HEK293 (cell line): Measurements from ENCODE around the gene WNT16.

Source experiments
- CTCF ChIA-PET: fragments of 350-600 bp; formaldehyde crosslinking; extraction: SDS; loops from one replicate; lab custom pipeline; 2021; ENCODE audit warnings: antibody characterized with exemption; lab: Yijun Ruan, JAX
- POLR2A ChIA-PET: fragments of 300-600 bp; formaldehyde crosslinking; extraction: SDS; loops from one replicate; lab custom pipeline; 2020; ENCODE audit warnings: antibody characterized with exemption, inconsistent platforms; lab: Yijun Ruan, JAX
- H3K27ac ChIP-seq: fragments of 200-500 bp; sonication (Bioruptor generic); 2 replicates; pipeline ENCODE4 v1.5.1; 2014; ENCODE audit warnings: low read depth, low read length, control low read depth, inconsistent platforms; ENCODE audit errors: extremely low read depth
- H3K36me3 ChIP-seq, 2 experiments: fragments of 200-500 bp in 1 of 2; sonication (Bioruptor generic) in 1 of 2; 1 replicate in 1 of 2; 2 replicates in 1 of 2; pipeline ENCODE4 v1.5.1; 2014 to 2017; ENCODE audit warnings: inconsistent platforms in 2 of 2, low read length in 2 of 2; ENCODE audit not compliant: control insufficient read depth in 2 of 2, insufficient read depth in 1 of 2
- H3K4me1 ChIP-seq: fragments of 200-500 bp; sonication (Bioruptor generic); 2 replicates; pipeline ENCODE4 v1.5.1; 2014; ENCODE audit warnings: mild to moderate bottlenecking, low read length, inconsistent platforms; ENCODE audit not compliant: control insufficient read depth, insufficient read depth
- H3K4me3 ChIP-seq: 2 replicates; pipeline ENCODE4 v1.5.1; 2011; ENCODE audit warnings: low read depth, mild to moderate bottlenecking, control low read depth, low read length, moderate library complexity
- H3K9me3 ChIP-seq: fragments of 200-500 bp; sonication (Bioruptor generic); 2 replicates; pipeline ENCODE4 v1.5.1; 2014; ENCODE audit warnings: low read depth, low read length, inconsistent platforms; ENCODE audit not compliant: control insufficient read depth, insufficient read depth
- GFI1B ChIP-seq: fragments of 450-650 bp; formaldehyde crosslinking; IDR thresholded peaks from 2 replicates; pipeline ENCODE4 v1.5.1; 2016; ENCODE audit warnings: missing biosample characterization, missing genetic modification characterization
- SCRT1 ChIP-seq: fragments of 450-650 bp; formaldehyde crosslinking; IDR thresholded peaks from 2 replicates; pipeline ENCODE4 v1.5.1; 2016; ENCODE audit warnings: missing biosample characterization, missing genetic modification characterization, borderline replicate concordance
- SP2 ChIP-seq: fragments of 450-650 bp; formaldehyde crosslinking; IDR thresholded peaks from 2 replicates; pipeline ENCODE4 v1.5.1; 2016; ENCODE audit warnings: missing biosample characterization, missing genetic modification characterization
- TCF7L2 ChIP-seq: IDR thresholded peaks from 2 replicates; pipeline ENCODE4 v1.6.1; 2011; ENCODE audit warnings: low read depth, mild to moderate bottlenecking, inconsistent platforms, low read length, moderate library complexity, borderline replicate concordance
- TRIM28 ChIP-seq: IDR thresholded peaks from 2 replicates; pipeline ENCODE4 v1.6.1; 2011; ENCODE audit warnings: low read length, control low read depth, borderline replicate concordance
- WT1 ChIP-seq: fragments of 450-650 bp; formaldehyde crosslinking; IDR thresholded peaks from 2 replicates; pipeline ENCODE4 v1.5.1; 2016; ENCODE audit warnings: missing biosample characterization, missing genetic modification characterization
- ZBTB1 ChIP-seq: fragments of 450-650 bp; formaldehyde crosslinking; IDR thresholded peaks from 2 replicates; pipeline ENCODE4 v1.5.1; 2016; ENCODE audit warnings: missing biosample characterization, missing genetic modification characterization
- ZBTB20 ChIP-seq: fragments of 450-650 bp; formaldehyde crosslinking; IDR thresholded peaks from 2 replicates; pipeline ENCODE4 v1.5.1; 2016; ENCODE audit warnings: missing biosample characterization, missing genetic modification characterization
- ZBTB21 ChIP-seq: fragments of 450-650 bp; formaldehyde crosslinking; IDR thresholded peaks from 2 replicates; pipeline ENCODE4 v1.5.1; 2017; ENCODE audit warnings: missing biosample characterization, missing genetic modification characterization
- ZNF10 ChIP-seq: fragments of 450-650 bp; formaldehyde crosslinking; IDR thresholded peaks from 2 replicates; pipeline ENCODE4 v1.5.1; 2017; ENCODE audit warnings: missing biosample characterization, missing genetic modification characterization
- ZNF114 ChIP-seq: fragments of 450-650 bp; formaldehyde crosslinking; IDR thresholded peaks from 2 replicates; pipeline ENCODE4 v1.5.0; 2017; ENCODE audit warnings: missing biosample characterization, missing genetic modification characterization
- ZNF140 ChIP-seq: fragments of 450-650 bp; formaldehyde crosslinking; IDR thresholded peaks from 2 replicates; pipeline ENCODE4 v1.5.1; 2016; ENCODE audit warnings: missing biosample characterization, missing genetic modification characterization
- ZNF274 ChIP-seq, 2 experiments: fragments of 200-500 bp in 1 of 2; fragments of 450-650 bp in 1 of 2; sonication (Bioruptor generic) in 1 of 2; formaldehyde crosslinking in 1 of 2; IDR thresholded peaks; 2 replicates each; pipeline versions ENCODE4 v1.5.1 to v1.6.1; 2014 to 2016; ENCODE audit warnings: borderline replicate concordance in 1 of 2, inconsistent platforms in 1 of 2, low read length in 1 of 2, missing biosample characterization in 1 of 2, missing genetic modification characterization in 1 of 2
- ZNF335 ChIP-seq: fragments of 450-650 bp; formaldehyde crosslinking; conservative IDR thresholded peaks from 2 replicates; pipeline ENCODE4 v1.5.1; 2016; ENCODE audit warnings: missing biosample characterization, missing genetic modification characterization
- ZNF514 ChIP-seq: fragments of 450-650 bp; formaldehyde crosslinking; IDR thresholded peaks from 2 replicates; pipeline ENCODE4 v1.5.1; 2016; ENCODE audit warnings: missing biosample characterization, missing genetic modification characterization
- ZNF529 ChIP-seq: fragments of 450-650 bp; formaldehyde crosslinking; IDR thresholded peaks from 2 replicates; pipeline ENCODE4 v1.5.1; 2017; ENCODE audit warnings: missing genetic modification characterization, missing biosample characterization; ENCODE audit not compliant: insufficient replicate concordance
- ZNF777 ChIP-seq: fragments of 450-650 bp; formaldehyde crosslinking; IDR thresholded peaks from 2 replicates; pipeline ENCODE4 v1.5.1; 2017; ENCODE audit warnings: missing biosample characterization, missing genetic modification characterization, borderline replicate concordance
- ZXDB ChIP-seq: fragments of 450-650 bp; formaldehyde crosslinking; IDR thresholded peaks from 2 replicates; pipeline ENCODE4 v1.5.1; 2016; ENCODE audit warnings: missing biosample characterization, missing genetic modification characterization
- TF ChIP-seq, protein P1 (sequence below): fragments of 450-650 bp; IDR thresholded peaks from 2 replicates; pipeline ENCODE4 v1.5.1; 2018; ENCODE audit warnings: missing biosample characterization, mild to moderate bottlenecking, missing genetic modification characterization
- TF ChIP-seq, protein P2 (sequence below): fragments of 450-650 bp; formaldehyde crosslinking; IDR thresholded peaks from 2 replicates; pipeline ENCODE4 v1.5.1; 2016; ENCODE audit warnings: missing biosample characterization, missing genetic modification characterization
- TF ChIP-seq, protein P3 (sequence below): fragments of 450-650 bp; formaldehyde crosslinking; IDR thresholded peaks from 2 replicates; pipeline ENCODE4; 2016; ENCODE audit warnings: missing biosample characterization, missing genetic modification characterization

The WNT16 gene

DNA sequence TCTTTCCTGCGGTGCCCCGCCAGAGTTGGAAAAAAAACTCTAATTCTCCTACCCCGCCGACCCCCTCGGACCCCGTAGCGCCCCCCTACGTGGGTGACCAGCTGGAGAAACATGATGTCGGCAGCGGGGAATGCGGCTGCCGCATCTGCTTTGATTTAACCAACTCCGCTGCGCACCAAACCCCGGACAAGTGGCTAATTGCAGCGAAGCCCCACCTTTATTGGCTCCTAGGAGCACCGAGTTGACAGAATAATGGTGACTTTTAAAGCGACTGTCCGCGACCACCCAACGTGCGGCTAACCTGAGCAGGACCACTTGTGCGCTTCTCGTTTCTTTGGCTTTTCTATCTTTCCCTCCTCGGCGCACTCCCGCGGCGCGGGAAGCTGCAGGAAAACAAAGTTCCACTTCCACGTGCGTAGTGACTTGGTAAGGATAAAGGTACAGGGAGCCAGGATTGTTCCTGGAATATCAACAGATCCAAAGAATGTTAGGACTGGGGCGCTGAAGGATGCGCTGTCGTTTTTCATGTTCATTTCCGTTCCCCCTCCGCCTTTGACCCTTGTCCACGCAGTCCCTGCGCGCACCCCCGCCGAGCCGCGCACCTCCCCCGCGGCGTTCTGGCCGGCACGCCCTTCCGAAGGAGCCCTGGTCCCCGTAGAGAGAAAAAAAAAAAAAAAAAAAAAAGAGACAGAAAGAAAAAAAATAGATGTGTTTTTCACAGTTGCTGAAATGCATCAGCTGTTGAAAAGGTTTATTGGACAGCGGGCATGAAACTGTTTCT lies 1.4 kb downstream of the WNT16 start (continued):
- no peak for TF ChIP-seq ZNF529 (tag by site-specific recombination)
- TF ChIP-seq, protein P1, sequence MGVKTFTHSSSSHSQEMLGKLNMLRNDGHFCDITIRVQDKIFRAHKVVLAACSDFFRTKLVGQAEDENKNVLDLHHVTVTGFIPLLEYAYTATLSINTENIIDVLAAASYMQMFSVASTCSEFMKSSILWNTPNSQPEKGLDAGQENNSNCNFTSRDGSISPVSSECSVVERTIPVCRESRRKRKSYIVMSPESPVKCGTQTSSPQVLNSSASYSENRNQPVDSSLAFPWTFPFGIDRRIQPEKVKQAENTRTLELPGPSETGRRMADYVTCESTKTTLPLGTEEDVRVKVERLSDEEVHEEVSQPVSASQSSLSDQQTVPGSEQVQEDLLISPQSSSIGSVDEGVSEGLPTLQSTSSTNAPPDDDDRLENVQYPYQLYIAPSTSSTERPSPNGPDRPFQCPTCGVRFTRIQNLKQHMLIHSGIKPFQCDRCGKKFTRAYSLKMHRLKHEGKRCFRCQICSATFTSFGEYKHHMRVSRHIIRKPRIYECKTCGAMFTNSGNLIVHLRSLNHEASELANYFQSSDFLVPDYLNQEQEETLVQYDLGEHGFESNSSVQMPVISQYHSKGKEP (tag by site-specific recombination) = no peak
- TF ChIP-seq ZNF140 = no peak
- no peak for TF ChIP-seq TRIM28
- TF ChIP-seq ZBTB20 (tag by site-specific recombination) = peak; percentile 21; the same call in 1 of the 2 replicates
- TF ChIP-seq ZXDB (tag by site-specific recombination) = 0 out of 2 replicates have a peak, but pooled peaks have one; percentile 43
- TF ChIP-seq ZNF114 (tag by site-specific recombination) = no peak
- TF ChIP-seq TCF7L2 = peak; percentile 31; the same call in 1 of the 2 replicates

DNA sequence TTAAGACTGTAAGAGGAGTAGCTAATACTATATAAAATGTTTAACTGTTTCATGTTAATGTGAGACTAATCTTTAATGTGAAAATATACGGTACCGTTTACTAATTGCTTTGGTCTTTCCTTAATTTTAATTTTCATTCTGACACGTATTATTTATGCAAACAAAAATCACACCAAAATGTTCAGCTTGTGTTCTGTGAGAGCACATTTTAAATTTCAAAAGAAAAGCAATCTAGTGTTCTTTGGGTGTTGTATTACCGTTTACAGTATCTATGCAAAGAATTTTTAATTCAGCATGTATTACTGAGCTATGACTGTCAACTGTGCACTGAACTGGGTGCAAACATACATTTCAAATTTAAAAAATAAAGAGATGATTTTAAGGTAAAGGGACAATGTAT lies 2.2 kb downstream of the WNT16 start:
- Histone ChIP-seq H3K4me3 (no peak overlapping the region), H3K36me3 (no peaks in the 10 kb centered on the region), H3K27ac (no peak overlapping the region), H3K4me1 (no peaks in the 10 kb centered on the region), H3K9me3 (no peaks in the 10 kb centered on the region)
- POLR2A ChIA-PET = interaction anchor here (0.6 to 0.7 kb wide), 3 partner anchors 202 to 614 kb away, joined by 5 to 6 read pairs (median 6); no protein-coding TSS in a partner anchor
- CTCF ChIA-PET = interaction anchor here (1.1 to 1.4 kb wide), 4 partner anchors 21 to 222 kb away, joined by 3 to 6 read pairs (median 4); no protein-coding TSS in a partner anchor
- TF ChIP-seq ZBTB21 (tag by site-specific recombination) (no peak), WT1 (tag by site-specific recombination) (no peak), ZBTB1 (tag by site-specific recombination) (no peak), ZNF777 (no peak), SCRT1 (no peak), ZNF335 (tag by site-specific recombination) (no peak), ZNF514 (tag by site-specific recombination) (no peak), GFI1B (tag by site-specific recombination) (no peak), ZNF274 (IDR thresholded peaks at IDR 0.05; ENCODE audit: low read length) (no peak), ZNF274 (tag by site-specific recombination; IDR thresholded peaks at IDR 0.05; ENCODE audit: borderline replicate concordance) (no peak), SP2 (tag by site-specific recombination) (no peak), ZNF10 (tag by site-specific recombination) (no peak)
- TF ChIP-seq, protein P2, sequence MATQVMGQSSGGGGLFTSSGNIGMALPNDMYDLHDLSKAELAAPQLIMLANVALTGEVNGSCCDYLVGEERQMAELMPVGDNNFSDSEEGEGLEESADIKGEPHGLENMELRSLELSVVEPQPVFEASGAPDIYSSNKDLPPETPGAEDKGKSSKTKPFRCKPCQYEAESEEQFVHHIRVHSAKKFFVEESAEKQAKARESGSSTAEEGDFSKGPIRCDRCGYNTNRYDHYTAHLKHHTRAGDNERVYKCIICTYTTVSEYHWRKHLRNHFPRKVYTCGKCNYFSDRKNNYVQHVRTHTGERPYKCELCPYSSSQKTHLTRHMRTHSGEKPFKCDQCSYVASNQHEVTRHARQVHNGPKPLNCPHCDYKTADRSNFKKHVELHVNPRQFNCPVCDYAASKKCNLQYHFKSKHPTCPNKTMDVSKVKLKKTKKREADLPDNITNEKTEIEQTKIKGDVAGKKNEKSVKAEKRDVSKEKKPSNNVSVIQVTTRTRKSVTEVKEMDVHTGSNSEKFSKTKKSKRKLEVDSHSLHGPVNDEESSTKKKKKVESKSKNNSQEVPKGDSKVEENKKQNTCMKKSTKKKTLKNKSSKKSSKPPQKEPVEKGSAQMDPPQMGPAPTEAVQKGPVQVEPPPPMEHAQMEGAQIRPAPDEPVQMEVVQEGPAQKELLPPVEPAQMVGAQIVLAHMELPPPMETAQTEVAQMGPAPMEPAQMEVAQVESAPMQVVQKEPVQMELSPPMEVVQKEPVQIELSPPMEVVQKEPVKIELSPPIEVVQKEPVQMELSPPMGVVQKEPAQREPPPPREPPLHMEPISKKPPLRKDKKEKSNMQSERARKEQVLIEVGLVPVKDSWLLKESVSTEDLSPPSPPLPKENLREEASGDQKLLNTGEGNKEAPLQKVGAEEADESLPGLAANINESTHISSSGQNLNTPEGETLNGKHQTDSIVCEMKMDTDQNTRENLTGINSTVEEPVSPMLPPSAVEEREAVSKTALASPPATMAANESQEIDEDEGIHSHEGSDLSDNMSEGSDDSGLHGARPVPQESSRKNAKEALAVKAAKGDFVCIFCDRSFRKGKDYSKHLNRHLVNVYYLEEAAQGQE (tag by site-specific recombination) = no peak
- TF ChIP-seq, protein P3, sequence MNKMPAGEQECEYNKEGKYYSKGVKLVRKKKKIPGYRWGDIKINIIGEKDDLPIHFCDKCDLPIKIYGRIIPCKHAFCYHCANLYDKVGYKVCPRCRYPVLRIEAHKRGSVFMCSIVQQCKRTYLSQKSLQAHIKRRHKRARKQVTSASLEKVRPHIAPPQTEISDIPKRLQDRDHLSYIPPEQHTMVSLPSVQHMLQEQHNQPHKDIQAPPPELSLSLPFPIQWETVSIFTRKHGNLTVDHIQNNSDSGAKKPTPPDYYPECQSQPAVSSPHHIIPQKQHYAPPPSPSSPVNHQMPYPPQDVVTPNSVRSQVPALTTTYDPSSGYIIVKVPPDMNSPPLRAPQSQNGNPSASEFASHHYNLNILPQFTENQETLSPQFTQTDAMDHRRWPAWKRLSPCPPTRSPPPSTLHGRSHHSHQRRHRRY (tag by site-specific recombination) = no peak
